HG02870 (cell line): ENCODE results near the gene SMS.
"Not testable (repeated sequence)": the region's sequence is repeated elsewhere in the genome, so short reads cannot be mapped to it uniquely, and the experiment has no call there.

Experiments used
- ATAC-seq: cut with Tn5 transposase; IDR thresholded peaks from one replicate; pipeline ENCODE4 v1.9.1; 2021; ENCODE audit warnings: mild to moderate bottlenecking, moderate library complexity; ENCODE audit not compliant: unreplicated experiment

SMS gene

GRCh38 chrX:21950557-21950956, 10.0 kb downstream of the SMS start:
- ATAC-seq, result not testable (repeated sequence)

- no peak for ATAC-seq
These were observed 12.1 kb downstream of the SMS start for GRCh38 chrX:21952624-21953023.

- ATAC-seq, result not testable (repeated sequence)
These were observed 12.8 kb downstream of the SMS start for GRCh38 chrX:21953195-21953830.

- no peak for ATAC-seq
These were observed 15.1 kb downstream of the SMS start for GRCh38 chrX:21955403-21956189.

GRCh38 chrX:21956783-21957182, 16.3 kb downstream of the SMS start:
- no peak for ATAC-seq

GRCh38 chrX:21958187-21958586, 17.7 kb downstream of the SMS start:
- ATAC-seq, result no peak

- ATAC-seq, result no peak
These were observed 18.4 kb downstream of the SMS start for GRCh38 chrX:21958916-21959315.

GRCh38 chrX:21959362-21960051, 19.0 kb downstream of the SMS start:
- peak; percentile 40 for ATAC-seq

GRCh38 chrX:21960569-21961541, 20.3 kb downstream of the SMS start:
- no peak for ATAC-seq

- ATAC-seq, result no peak
These were observed 21.9 kb downstream of the SMS start for GRCh38 chrX:21962361-21962760.

- no peak for ATAC-seq
These were observed 22.8 kb downstream of the SMS start for GRCh38 chrX:21963269-21963668.

GRCh38 chrX:21963731-21964405, 23.4 kb downstream of the SMS start:
- no peak for ATAC-seq

- ATAC-seq, result no peak
These were observed 26.4 kb downstream of the SMS start for GRCh38 chrX:21966866-21967265.

GRCh38 chrX:21968333-21968732, 27.8 kb downstream of the SMS start:
- ATAC-seq, result no peak

- ATAC-seq, result no peak
These were observed 29.8 kb downstream of the SMS start for GRCh38 chrX:21970326-21970725.

GRCh38 chrX:21972046-21972445, 31.5 kb downstream of the SMS start:
- no peak for ATAC-seq

- peak; percentile 31 for ATAC-seq
These were observed 32.2 kb downstream of the SMS start for GRCh38 chrX:21972721-21973120.

- ATAC-seq, result no peak
These were observed 33.0 kb downstream of the SMS start for GRCh38 chrX:21973321-21974010.

- ATAC-seq, result peak; percentile 65
These were observed 33.5 kb downstream of the SMS start for GRCh38 chrX:21974011-21974385.

GRCh38 chrX:21975242-21975641, 34.7 kb downstream of the SMS start:
- no peak for ATAC-seq
